GM10847 (cell line): Measurements from ENCODE around the gene LRRC27.

Experiments
- POLR2A ChIP-seq: IDR thresholded peaks from 2 replicates; pipeline ENCODE4 v1.6.1; 2011; ENCODE audit not compliant: insufficient read length; ENCODE audit errors: extremely low read depth

LRRC27 gene

DNA sequence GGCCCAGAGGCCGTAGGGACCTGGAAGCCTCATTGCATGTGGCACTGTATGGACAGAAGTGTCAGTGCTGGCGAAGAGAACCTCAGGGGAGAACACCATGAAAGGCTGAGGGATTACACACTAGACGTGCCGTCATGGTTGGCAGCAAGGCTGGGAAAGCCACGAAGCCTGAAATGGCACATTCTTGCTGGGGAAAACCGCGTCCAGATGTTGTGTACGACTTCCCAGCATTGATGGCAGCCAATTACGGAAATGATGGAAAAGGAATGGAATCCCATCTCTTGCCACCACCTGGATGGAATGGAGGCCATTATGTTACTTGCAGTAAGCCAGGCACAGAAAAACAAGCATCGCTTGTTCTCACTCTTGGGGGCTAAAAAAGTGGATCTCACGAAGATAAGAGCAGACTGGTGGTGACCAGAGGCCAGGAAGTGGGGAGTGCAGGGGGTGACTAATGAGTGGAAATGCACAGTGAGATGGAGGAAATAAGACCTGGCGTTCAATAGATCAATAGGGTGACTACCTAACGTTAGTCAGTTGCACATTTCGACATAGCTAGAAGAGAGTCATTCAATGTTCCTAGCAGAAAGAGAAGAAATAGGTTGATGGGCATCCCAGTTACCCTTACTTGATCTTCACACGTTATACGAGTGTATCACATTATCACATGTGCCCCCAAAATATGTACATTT, 50.4 kb downstream of the LRRC27 start:
- no peak for TF ChIP-seq POLR2A

DNA sequence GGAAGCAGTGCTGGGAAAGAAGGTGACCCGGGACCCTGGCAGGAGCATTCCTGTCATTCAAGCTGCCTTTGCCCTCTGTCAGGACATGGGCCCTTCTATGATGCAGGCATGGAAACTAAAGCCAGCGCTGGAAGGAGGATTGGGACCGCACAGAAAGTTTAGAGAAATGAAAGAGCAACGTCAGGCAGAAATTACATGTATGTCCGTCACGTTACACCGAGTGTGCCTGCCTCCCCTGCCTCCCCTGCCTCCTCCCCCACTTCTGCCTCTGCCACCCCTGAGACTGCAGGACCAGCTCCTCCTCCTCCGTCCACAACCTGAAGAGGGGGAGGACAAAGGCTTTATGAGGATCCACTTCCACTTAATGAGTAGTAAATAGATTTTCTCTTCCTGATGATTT, 51.1 kb downstream of the LRRC27 start:
- no peak for TF ChIP-seq POLR2A

DNA sequence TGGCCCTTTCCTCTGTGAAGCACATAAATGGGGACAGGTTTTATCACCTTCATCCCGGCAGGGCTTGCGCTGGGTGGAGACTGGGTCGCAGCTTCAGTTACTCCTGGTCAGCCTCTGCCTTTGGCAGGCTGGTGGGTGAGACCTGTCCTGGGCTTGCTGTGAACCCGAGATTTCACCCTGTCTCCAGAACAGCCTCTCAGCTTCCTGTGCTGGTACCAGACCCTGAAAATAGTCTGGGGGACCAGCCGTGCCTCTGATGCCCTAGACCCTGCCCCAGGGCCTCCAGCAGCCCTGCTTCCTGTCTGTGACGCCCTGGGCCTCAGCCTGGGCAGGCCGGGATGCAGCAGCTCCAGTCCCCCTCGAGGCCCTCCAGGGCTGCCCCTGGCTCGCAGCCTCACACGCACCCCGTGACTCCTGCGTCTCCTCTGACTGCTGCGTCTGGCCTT, 51.8 kb downstream of the LRRC27 start:
- TF ChIP-seq POLR2A, result no peak

DNA sequence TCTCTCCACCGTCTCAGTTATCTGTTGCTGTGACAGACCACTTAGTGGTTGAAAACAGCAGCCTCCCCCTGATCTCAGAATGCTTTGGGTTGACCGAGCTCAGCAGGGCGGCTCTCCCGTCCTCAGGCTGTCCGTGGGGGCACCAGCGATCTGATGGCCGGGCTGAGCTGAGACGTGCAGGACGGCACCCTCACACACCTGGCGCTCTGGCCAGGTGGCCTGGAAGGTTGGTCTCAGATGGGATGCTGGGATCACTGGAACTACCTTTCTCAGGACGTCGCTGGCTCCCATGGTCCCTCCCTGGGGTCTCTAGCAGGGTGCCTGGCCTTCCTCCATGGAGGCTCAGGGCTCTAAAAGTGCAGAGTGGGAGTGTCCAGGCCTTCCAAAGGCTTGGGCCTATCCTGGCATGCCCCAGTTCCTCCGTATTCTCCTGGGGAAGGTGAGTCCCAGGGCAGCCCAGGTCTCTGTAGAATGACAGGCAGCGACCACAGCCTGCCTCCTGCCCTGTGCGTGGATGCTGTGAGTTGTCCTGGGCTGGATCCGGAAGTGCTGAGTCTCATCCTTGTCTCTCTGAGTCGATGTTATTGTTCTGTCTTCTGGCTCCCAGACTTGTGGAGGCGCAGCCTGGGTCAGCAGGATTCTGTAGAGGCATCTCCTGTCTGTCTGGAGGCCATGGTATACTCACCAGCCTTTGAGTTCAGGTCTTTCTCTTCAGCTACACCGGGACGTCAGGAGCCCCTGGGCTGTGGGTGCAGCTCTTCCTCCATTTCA, 52.8 kb downstream of the LRRC27 start:
- TF ChIP-seq POLR2A, result no peak

DNA sequence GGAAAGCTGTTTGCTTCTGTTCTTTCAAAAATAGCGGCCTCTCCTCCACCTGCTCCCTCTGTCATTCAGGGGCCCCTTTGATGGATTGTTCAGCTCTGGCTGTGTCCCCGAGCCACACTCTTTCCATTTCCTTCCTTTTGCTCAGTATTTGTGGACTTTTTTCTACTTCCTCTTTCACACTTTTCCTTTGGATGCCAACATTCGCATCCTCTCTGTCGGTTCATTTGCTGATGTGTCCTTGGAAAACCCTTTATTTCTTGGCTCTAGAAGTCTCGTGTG, 53.3 kb downstream of the LRRC27 start:
- no peak for TF ChIP-seq POLR2A

DNA sequence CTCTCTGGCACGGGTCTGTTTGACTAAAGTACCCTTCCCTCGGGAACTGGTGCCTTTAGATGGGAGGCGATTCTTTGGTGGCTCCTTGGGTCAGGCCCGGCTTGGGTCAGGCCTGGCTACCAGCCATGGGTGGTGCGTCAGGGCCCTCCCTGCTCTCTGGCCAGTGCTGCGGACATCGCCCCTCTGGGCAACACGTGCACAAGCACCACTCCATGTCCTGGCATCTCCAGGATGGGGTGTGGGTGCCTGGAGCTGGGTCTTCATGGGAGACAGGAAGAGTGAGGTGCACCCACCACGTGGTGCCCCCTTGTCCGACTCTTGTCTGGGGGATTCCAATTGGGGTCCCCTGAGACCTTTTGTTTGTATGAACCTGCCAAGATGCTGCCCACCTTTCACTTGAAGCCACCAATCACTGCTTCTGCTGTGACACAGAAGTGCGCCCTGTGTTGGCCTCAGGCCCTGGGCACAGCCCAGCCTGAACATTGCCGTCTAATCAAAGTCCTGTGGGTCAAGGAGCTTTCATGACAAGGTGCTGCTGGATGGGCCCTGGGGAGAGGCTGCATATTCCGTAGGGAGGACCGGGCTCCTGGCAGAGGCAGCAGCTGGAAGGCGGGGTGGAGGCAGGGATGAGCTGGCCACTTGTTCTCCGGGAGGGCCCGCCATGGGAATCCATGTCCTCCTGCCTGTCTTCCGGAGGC, 53.9 kb downstream of the LRRC27 start:
- TF ChIP-seq POLR2A, result no peak

DNA sequence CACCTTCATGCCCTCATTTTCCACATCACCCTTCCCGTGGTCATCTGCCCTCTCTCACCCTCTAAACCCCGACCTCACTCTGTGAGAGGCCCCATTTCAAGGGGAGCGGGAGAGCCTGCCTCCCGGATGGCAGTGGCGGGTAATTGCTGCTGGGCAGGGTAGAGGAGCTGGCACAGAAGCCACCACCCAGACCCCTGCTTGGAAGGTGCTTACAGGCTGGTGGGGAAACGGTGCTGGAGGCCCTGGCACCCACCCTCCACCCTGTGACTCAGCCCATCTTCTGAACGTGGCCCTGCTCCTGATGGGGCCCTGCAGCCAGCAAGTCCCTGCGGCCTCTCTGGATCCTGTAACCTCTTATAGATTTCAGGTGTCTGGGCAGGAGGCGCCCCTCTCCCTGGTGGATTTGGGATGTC, 54.4 kb downstream of the LRRC27 start:
- TF ChIP-seq POLR2A, result no peak

DNA sequence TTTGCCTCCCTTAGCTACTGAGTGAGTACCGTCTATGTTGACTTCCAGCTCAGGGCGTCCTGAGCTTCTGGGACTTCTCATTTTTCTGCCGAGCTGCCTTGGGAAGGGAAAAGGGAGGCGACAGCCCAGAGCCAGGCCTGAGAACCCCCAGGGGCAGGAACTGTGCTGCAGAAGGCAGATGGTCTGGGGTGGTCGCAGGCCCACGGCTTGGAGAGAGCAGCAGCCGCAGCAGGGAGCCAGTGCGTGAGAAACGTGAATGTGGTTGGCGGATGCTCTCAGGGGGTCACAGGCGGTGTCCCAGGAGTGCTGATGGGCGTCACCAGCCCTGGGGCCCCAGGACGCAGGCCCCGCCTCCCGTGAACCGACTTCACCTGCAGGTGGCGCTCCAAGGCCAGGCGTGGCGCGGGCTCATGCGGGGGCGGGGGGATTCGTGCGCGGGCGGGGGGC, 55.8 kb downstream of the LRRC27 start:
- TF ChIP-seq POLR2A, result no peak

DNA sequence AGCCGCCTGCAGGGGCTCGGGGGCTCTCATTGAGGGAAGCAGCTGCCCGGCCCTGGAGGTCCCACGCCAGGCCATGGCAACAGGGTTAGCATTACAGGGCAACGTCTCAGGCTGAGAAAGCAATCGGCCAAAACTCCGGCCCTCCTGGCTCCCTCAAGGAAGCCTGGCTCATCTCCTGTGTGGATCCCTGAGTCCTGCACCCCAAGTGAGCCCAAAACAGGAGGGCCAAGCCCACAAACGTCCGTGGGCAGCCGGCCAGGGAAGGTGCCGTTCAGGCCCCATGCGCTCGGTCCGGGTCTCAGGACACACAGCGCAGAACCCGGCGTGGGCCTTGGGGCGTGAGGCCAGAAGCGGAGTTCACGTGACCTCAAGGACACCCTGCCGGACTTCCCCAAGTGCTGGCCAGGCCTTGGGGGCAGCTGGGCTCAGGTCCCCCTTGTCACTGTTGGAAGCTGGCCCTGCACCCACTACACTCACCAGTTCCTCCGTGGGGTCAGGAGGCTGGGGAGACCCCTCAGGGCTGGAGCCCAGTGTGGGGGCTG, 57.0 kb downstream of the LRRC27 start:
- TF ChIP-seq POLR2A, result no peak

DNA sequence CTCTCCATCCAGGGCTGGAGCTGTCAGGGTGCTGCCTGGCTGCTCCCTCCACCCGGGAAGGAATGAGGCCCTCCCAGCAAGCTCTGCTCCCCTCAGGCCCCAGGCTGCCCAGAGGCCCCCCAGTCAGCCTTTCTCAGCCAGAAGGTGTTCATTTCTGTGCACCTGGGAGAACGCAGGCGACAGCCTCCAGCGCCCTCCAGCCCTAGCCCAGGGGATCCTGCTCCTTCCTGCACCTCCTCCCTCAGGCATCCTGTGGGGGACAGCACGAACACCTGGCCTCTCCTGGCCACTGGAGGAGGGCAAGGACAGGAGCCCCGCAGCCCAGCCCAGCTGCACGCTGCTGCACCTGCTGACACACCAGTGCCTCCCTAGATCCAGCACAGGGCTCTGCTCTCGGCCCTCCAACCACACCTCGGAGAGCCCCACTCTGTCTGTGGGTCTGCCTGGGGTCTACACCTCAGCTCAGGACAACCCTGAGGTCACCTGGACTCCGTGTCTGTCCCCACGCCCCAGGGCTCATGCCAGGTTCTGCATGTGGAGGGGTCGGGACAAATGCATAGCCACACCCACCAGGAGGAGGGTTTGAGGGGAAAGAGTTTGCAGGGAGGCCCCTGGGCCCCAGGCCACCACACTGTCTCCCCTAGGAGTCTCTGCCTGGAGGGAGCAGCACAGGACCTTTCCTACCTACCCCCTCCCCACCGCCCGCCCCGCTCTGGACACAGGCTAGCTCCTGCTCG, 57.6 kb downstream of the LRRC27 start:
- TF ChIP-seq POLR2A, result no peak

DNA sequence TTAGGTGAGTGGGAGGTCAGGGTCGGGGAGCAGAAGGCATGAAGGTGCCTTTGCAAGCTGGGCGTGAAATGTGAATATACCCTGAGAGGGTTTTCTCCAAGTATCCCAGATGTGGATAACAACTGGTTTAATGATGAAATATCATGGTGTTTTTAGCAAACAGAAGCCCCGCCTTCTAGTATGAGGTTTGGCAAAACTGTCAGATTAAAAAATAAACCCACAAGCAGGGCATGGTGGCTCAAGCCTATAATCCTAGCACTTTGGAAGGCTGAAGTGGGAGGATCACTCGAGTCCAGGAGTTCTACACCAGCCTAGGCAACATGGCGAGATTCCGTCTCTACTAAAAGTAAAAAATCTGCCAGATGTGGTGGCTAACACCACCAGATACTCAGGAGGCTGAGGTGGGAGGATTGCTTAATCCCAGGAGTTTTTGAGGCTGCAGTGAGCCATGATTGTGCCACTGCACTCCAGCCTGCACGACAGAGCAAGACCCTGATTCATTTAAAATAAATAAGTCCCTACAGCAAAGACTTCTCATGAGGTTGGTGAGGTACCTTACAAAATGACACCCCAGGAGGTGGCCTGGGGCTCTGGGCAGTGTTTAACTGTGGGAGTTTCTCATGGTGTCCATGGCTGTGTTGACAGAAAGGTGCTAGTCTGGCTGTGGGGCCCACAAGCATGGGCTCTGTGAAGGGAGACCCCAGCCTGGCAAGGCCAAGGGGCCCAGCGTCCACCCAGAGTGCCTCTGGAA, 58.4 kb downstream of the LRRC27 start:
- TF ChIP-seq POLR2A, result no peak

DNA sequence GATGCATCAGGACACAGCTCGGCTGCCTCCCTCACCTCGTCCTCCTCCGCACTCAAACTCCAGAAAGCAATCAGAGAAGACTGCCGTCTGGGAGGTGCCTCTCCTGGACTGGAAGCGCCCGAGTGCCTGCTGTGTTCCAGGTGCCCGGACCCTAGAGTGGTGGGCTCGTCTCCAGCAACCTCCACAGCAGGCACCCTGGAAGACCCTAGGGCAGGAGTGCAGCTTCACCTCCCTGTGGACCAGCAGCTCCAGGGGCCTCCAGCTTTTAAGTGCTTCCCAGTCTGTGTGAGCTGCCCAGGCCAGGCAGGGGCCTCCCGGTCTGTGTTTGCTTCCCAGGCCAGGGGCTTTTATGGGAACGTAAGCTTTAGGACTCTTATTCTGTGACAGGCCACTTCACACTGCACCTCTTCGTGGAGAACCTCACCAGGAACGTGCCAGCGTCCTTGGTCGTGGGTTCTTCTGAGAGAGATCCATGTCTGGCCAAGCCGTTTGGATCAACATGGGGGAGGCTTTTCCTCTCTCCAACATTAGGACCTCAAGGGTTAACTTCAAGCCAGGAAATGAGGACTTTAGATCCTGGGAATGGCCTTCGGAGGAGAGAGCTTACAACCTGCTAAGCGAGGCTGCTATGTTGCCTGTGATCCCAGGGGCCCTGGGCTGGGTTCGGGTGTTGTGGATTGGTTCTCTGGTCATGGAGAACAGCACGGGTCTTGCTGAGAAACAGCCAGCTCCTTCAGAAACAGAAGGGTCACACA, 59.1 kb downstream of the LRRC27 start:
- TF ChIP-seq POLR2A, result no peak

DNA sequence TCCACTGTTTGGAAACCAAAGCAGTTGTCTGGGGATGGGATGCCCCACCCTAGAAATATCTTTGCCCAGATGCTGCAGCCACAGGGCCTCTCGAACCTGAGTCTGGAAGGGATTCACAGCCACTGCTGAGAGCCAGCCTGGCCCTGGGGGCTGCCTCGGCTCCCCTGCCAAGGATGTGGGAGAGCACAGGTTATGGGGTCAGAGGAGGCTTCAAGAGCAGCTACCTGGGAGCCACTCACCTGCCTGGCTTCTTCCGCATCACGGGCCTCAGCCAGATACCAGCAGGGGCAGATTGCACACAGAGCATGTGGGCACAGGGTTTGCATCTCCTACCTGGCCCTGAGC, 59.7 kb downstream of the LRRC27 start:
- TF ChIP-seq POLR2A, result no peak

DNA sequence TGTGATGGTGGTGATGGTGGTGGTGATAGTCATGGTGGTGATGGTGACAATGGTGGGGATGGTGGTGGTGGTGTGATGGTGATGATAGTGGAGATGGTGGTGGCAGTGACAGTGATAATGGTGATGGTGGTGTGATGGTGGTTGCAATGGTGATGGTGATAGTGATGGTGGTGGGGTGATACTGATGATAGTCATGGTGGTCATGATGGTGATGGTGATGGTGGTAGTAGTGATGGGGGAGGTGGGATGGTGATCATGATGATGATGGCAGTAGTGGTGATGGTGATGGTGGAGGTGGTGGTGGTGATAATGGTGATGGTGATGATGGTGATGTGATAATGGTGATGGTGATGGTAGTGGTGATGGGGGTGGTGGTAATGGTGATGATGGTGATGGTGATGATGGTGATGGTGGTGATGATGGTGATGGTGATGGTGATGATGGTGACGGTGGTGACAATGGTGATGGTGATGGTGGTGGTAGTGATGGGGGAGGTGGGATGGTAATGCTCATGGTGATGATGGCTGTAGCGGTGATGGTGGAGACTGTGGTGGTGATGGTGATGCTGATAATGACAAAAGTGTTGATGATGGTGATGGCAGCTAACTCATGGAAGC, 60.3 kb downstream of the LRRC27 start:
- no peak for TF ChIP-seq POLR2A
